OCI-LY7 (cell line): ENCODE measurements around the gene AGA.

Experiments used
- CTCF ChIP-seq: fragments of 200-600 bp; sonication (generic); conservative IDR thresholded peaks from 2 replicates; pipeline ENCODE4 v1.5.1; 2014; ENCODE audit warnings: mild to moderate bottlenecking, antibody characterized with exemption, low read length, moderate library complexity, mixed read lengths
- EZH2phosphoT487 ChIP-seq: fragments of 200-600 bp; sonication (generic); IDR thresholded peaks from 2 replicates; pipeline ENCODE4 v1.6.1; 2018; ENCODE audit warnings: low read depth, borderline replicate concordance, mild to moderate bottlenecking, mixed run types, antibody characterized with exemption, low read length, moderate library complexity, mixed read lengths

GRCh38 chr4:177385576-177386277 lies 56.5 kb downstream of the AGA start:
- no peak for TF ChIP-seq CTCF
- TF ChIP-seq EZH2phosphoT487, result no peak
